HG03520 (cell line): ENCODE results near the gene ATP5MK.
"Not testable (repeated sequence)": the region's sequence is repeated elsewhere in the genome, so short reads cannot be mapped to it uniquely, and the experiment has no call there.

ENCODE experiments used
- ATAC-seq: cut with Tn5 transposase; IDR thresholded peaks from one replicate; pipeline ENCODE4 v1.9.1; 2021; ENCODE audit warnings: mild to moderate bottlenecking, moderate library complexity; ENCODE audit not compliant: unreplicated experiment

The ATP5MK gene

GRCh38 chr10:103396067-103396788 lies at the start of gene ATP5MK, which contains the start of gene PDCD11:
Gene ATP5MK (minus strand): TSS chr10:103396475. CDS start chr10:103392457, 4,018 bp downstream.
Gene PDCD11 (plus strand): TSS chr10:103396626. CDS start chr10:103398427, 1,801 bp downstream.
- peak; percentile 95 for ATAC-seq

- no peak for ATAC-seq
These were observed 49.1 kb upstream of the ATP5MK start for GRCh38 chr10:103445366-103445765.

- ATAC-seq = no peak
These were observed 48.2 kb upstream of the ATP5MK start for GRCh38 chr10:103444478-103444877.

- ATAC-seq = no peak
These were observed 47.4 kb upstream of the ATP5MK start for GRCh38 chr10:103443475-103444185.

GRCh38 chr10:103442031-103442461 lies 45.8 kb upstream of the ATP5MK start:
- no peak for ATAC-seq

- ATAC-seq = no peak
These were observed 45.3 kb upstream of the ATP5MK start for GRCh38 chr10:103441611-103442010.

GRCh38 chr10:103441206-103441605 lies 44.9 kb upstream of the ATP5MK start:
- no peak for ATAC-seq

- no peak for ATAC-seq
These were observed 44.1 kb upstream of the ATP5MK start for GRCh38 chr10:103440416-103440815.

GRCh38 chr10:103439776-103440175 lies 43.5 kb upstream of the ATP5MK start:
- no peak for ATAC-seq

GRCh38 chr10:103433858-103434257 lies 37.6 kb upstream of the ATP5MK start:
- no peak for ATAC-seq

- no peak for ATAC-seq
These were observed 35.6 kb upstream of the ATP5MK start for GRCh38 chr10:103431902-103432301.

- no peak for ATAC-seq
These were observed 33.4 kb upstream of the ATP5MK start for GRCh38 chr10:103429647-103430046.

GRCh38 chr10:103428989-103429643 lies 32.8 kb upstream of the ATP5MK start:
- no peak for ATAC-seq

GRCh38 chr10:103427866-103428265 lies 31.6 kb upstream of the ATP5MK start:
- no peak for ATAC-seq

- ATAC-seq = no peak
These were observed 27.5 kb upstream of the ATP5MK start for GRCh38 chr10:103423748-103424147.

- ATAC-seq = no peak
These were observed 22.8 kb upstream of the ATP5MK start for GRCh38 chr10:103419101-103419500.

GRCh38 chr10:103417601-103418000 lies 21.3 kb upstream of the ATP5MK start:
- no peak for ATAC-seq

- ATAC-seq = not testable (repeated sequence)
These were observed 20.8 kb upstream of the ATP5MK start for GRCh38 chr10:103417148-103417469.

- no peak for ATAC-seq
These were observed 20.3 kb upstream of the ATP5MK start for GRCh38 chr10:103416436-103417147.

- no peak for ATAC-seq
These were observed 19.3 kb upstream of the ATP5MK start for GRCh38 chr10:103415581-103415980.

- ATAC-seq = no peak
These were observed 17.3 kb upstream of the ATP5MK start for GRCh38 chr10:103413564-103413963.
